Right lobe of liver (tissue), 6 donors: ENCODE results near the gene HEXD. TPM values are rescaled to one million over a fixed set of nuclear protein-coding genes. Genes with fewer than 3 reads are reported as not detected.
A peak's percentile ranks its signal among the peaks of the same experiment; 100 is the strongest.
"Not testable (repeated sequence)": the region's sequence is repeated elsewhere in the genome, so short reads cannot be mapped to it uniquely, and the experiment has no call there.

Experiments used
- ATAC-seq, 4 donors: fragments of 200-7000 bp; cut with Tn5 transposase; one replicate each; pipeline ENCODE4 v1.9.1; 2020; ENCODE audit warnings: mild to moderate bottlenecking in 4 of 4, moderate library complexity in 4 of 4
- DNase-seq, 3 donors: peaks; one replicate each; pipeline ENCODE4 v3.0.0-alpha.2; 2020
- H3K27ac ChIP-seq, 3 donors: fragments of 200-600 bp; one replicate each; pipeline ENCODE4 v1.8.0; 2022
- H3K27me3 ChIP-seq, 2 donors: fragments of 200-600 bp; one replicate each; pipeline ENCODE4 v1.8.0; 2022
- H3K36me3 ChIP-seq, 4 donors: fragments of 200-600 bp; sonication (generic) in 1 of 4; one replicate each; pipeline versions ENCODE4 v1.5.1 to v1.8.0; 2017 to 2022; ENCODE audit warnings: control low read depth in 1 of 4
- H3K4me1 ChIP-seq, 4 donors: fragments of 200-600 bp; sonication (generic) in 1 of 4; one replicate each; pipeline versions ENCODE4 v1.5.1 to v1.8.0; 2017 to 2022; ENCODE audit warnings: control low read depth in 1 of 4
- H3K4me3 ChIP-seq, 3 donors: fragments of 200-600 bp; one replicate each; pipeline ENCODE4 v1.8.0; 2022
- H3K9me3 ChIP-seq, 4 donors: fragments of 200-600 bp; sonication (generic) in 1 of 4; one replicate each; pipeline versions ENCODE4 v1.5.1 to v1.8.0; 2017 to 2022; ENCODE audit warnings: control low read depth in 1 of 4
- POLR2A ChIP-seq: fragments of 450-650 bp; IDR thresholded peaks from one replicate; pipeline ENCODE4 v1.6.1; 2017; ENCODE audit warnings: antibody characterized with exemption, mild to moderate bottlenecking
- WGBS: methylation state at CpG from one replicate; pipeline ENCODE4 v1.1.6; 2018; ENCODE audit warnings: low coverage, low lambda C conversion rate; ENCODE audit not compliant: insufficient coverage; ENCODE audit errors: missing lambda C conversion rate; 5-methylcytosine and 5-hydroxymethylcytosine counted together
- intact Hi-C, 2 donors: fragments of 100-400 bp; cut with DNase I; formaldehyde crosslinking; loops; one replicate each; pipeline versions ENCODE4 v1.11.2 to v1.14.1; 2022
- total RNA-seq, 6 experiments: library from RNA; depleted of rRNA in 2 of 6; stranded (reverse); fragments of >200 nt in 2 of 6; fragmentation: NEBNext Ultra II Directional in 3 of 6; extraction: Animal tissue kit (Norgen Biotek cat#: 25700) in 3 of 6; gene quantifications; one replicate each; pipeline versions ENCODE4 v1.1.0 to v1.2.4, GENCODE V29; 2016 to 2023
- TF ChIP-seq, protein P1 (sequence below), 4 donors: fragments of 200-600 bp in 3 of 4; fragments of 450-650 bp in 1 of 4; IDR thresholded peaks; one replicate each; pipeline versions ENCODE4 v1.5.1 to v1.8.0; 2016 to 2022; ENCODE audit warnings: antibody characterized with exemption in 4 of 4, mild to moderate bottlenecking in 2 of 4
- donor health status: DM: no; HTN: yes; CAD: no.
- donor health status: DM: no; HTN: no; CAD: no.
- donor health status: DM: no; HTN: no; CAD: no.
- donor health status: DM: no; HTN: yes; CAD: no.
- donor health status: DM: no; HTN: yes; CAD: no.

The HEXD gene
- total RNA-seq, 6 experiments from 2014 or later, result 9.6 to 30.4 (median 20.2) TPM

GRCh38 chr17:82449883-82450356 lies 31.8 kb downstream of the HEXD start:
- TF ChIP-seq POLR2A, result no peak
- TF ChIP-seq, protein P1, sequence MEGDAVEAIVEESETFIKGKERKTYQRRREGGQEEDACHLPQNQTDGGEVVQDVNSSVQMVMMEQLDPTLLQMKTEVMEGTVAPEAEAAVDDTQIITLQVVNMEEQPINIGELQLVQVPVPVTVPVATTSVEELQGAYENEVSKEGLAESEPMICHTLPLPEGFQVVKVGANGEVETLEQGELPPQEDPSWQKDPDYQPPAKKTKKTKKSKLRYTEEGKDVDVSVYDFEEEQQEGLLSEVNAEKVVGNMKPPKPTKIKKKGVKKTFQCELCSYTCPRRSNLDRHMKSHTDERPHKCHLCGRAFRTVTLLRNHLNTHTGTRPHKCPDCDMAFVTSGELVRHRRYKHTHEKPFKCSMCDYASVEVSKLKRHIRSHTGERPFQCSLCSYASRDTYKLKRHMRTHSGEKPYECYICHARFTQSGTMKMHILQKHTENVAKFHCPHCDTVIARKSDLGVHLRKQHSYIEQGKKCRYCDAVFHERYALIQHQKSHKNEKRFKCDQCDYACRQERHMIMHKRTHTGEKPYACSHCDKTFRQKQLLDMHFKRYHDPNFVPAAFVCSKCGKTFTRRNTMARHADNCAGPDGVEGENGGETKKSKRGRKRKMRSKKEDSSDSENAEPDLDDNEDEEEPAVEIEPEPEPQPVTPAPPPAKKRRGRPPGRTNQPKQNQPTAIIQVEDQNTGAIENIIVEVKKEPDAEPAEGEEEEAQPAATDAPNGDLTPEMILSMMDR (IDR thresholded peaks at IDR 0.05), result no peak
- WGBS, result 78% methylated on average over 6 of the region's 18 CpGs
- Histone ChIP-seq H3K36me3 (no peaks in the 10 kb centered on the region), H3K4me1 (peaks cover 0 to 32% (median 9%) of the 10 kb centered on the region in 4 donors), H3K4me3 (peak overlapping the region; percentile 90 to 99 (median 95)), H3K27me3 (no peaks in the 10 kb centered on the region), H3K27ac (peak overlapping the region; percentile 86 to 93 (median 92)), H3K9me3 (no peaks in the 10 kb centered on the region)
- no peak for DNase-seq
- no peak for ATAC-seq
- intact Hi-C loops, result no loop called here

- Histone ChIP-seq H3K9me3 (no peaks in the 10 kb centered on the region), H3K4me3 (peak within 1 kb of the TSS; percentile 90 to 99 (median 95)), H3K27me3 (no peaks in the 10 kb centered on the region), H3K27ac (peak within 1 kb of the TSS; percentile 86 to 93 (median 92)), H3K36me3 (no peaks in the 10 kb centered on the region), H3K4me1 (peaks cover 0 to 26% (median 6%) of the 10 kb centered on the region in 4 donors)
- DNase-seq, result peak; percentile 93 to 95 (median 94)
- WGBS, result under 1% methylated on average over 30 of the region's 91 CpGs
- peak; percentile 84 for TF ChIP-seq POLR2A
- TF ChIP-seq, protein P1 (IDR thresholded peaks at IDR 0.05), result no peak
- intact Hi-C loops, result no loop called here
- peak; percentile 92 to 97 (median 93) for ATAC-seq
Measured at GRCh38 chr17:82450357-82451106, 32.4 kb downstream of the HEXD start, which contains the start of gene CYBC1. TSS of gene CYBC1 (minus strand) at chr17:82450752. CDS start at chr17:82449254, 1,498 bp downstream.

- Histone ChIP-seq H3K9me3 (no peaks in the 10 kb centered on the region), H3K4me3 (no peak overlapping the region), H3K4me1 (peaks cover 0 to 19% (median 1%) of the 10 kb centered on the region in 4 donors), H3K36me3 (no peaks in the 10 kb centered on the region), H3K27me3 (no peaks in the 10 kb centered on the region), H3K27ac (no peak overlapping the region)
- no peak for ATAC-seq
- DNase-seq, result no peak
- TF ChIP-seq, protein P1 (IDR thresholded peaks at IDR 0.05), result no peak
- no peak for TF ChIP-seq POLR2A
- intact Hi-C loops, result no loop called here
- 95% methylated on average over 3 of the region's 3 CpGs for WGBS
Measured at GRCh38 chr17:82452162-82452561, 34.0 kb downstream of the HEXD start.

DNA sequence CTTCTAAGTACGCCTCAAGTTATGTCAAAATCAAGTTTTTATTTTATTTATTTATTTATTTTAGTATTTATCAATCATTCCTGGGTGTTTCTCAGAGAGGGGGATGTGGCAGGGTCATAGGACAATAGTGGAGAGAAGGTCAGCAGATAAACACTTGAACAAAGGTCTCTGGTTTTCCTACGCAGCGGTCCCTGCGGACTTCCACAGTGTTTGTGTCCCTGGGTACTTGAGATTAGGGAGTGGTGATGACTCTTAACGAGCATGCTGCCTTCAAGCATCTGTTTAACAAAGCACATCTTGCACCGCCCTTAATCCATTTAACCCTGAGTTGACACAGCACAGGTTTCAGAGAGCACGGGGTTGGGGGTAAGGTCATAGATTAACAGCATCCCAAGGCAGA lies 35.0 kb downstream of the HEXD start:
- DNase-seq, H3K9me3 ChIP-seq: not testable (repeated sequence)

DNA sequence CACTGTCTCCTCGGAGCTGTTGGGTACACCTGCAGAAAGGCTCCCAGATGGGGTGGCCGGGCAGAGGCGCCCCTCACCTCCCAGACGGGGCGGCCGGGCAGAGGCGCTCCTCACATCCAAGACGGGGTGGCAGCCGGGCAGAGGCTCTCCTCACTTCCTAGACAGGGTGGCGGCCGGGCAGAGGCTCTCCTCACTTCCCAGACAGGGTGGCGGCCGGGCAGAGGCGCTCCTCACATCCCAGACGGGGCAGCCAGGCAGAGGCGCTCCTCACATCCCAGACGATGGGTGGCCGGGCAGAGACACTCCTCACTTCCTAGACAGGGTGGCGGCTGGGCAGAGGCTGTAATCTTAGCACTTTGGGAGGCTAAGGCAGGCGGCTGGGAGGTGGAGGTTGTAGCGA lies 35.6 kb downstream of the HEXD start:
- peaks cover 0 to 26% (median 4%) of the 10 kb centered on the region in 4 donors for H3K4me1 ChIP-seq
- H3K36me3 ChIP-seq, H3K27me3 ChIP-seq, H3K4me3 ChIP-seq, intact Hi-C loops, H3K27ac ChIP-seq, H3K9me3 ChIP-seq, DNase-seq, ATAC-seq: not testable (repeated sequence)
- WGBS, result 86% methylated on average over 14 of the region's 21 CpGs

More for the DNA sequence above, 35.0 kb downstream of the HEXD start:
- H3K27ac ChIP-seq, intact Hi-C loops, ATAC-seq, H3K27me3 ChIP-seq, H3K36me3 ChIP-seq, H3K4me3 ChIP-seq: not testable (repeated sequence)
- WGBS, result 78% methylated on average over 7 of the region's 7 CpGs
- peaks cover 0 to 26% (median 4%) of the 10 kb centered on the region in 4 donors for H3K4me1 ChIP-seq
